IPS-18c (cell line): ENCODE results near the gene SEPTIN8.
A peak's percentile ranks its signal among the peaks of the same experiment; 100 is the strongest.

Source experiments
- H3K4me3 ChIP-seq: 2 replicates; pipeline ENCODE4 v1.7.0; 2013; ENCODE audit warnings: low read depth, mild to moderate bottlenecking, low read length, moderate library complexity; ENCODE audit not compliant: insufficient read depth
- H3K9me3 ChIP-seq: one replicate; pipeline ENCODE4 v1.6.1; 2013; ENCODE audit warnings: mild to moderate bottlenecking, low read length, moderate library complexity; ENCODE audit not compliant: control insufficient read depth, insufficient read depth

Gene SEPTIN8

GRCh38 chr5:132747616-132748440 is 29.2 kb downstream of the SEPTIN8 start:
- peaks cover 3% of the 10 kb centered on the region for H3K9me3 ChIP-seq
- peak overlapping the region; percentile 69 for H3K4me3 ChIP-seq

- Histone ChIP-seq H3K4me3 (peak within 1 kb of the TSS; percentile 69), H3K9me3 (peaks cover 3% of the 10 kb centered on the region)
These were observed 30.0 kb downstream of the SEPTIN8 start, which contains the start of gene CCNI2 for GRCh38 chr5:132746954-132747615. TSS of gene CCNI2 (plus strand) at chr5:132747426. CDS start at chr5:132747496, 70 bp downstream.

GRCh38 chr5:132746592-132746953 is 30.5 kb downstream of the SEPTIN8 start:
- H3K4me3 ChIP-seq: peak overlapping the region; percentile 69; the same call in 1 of the 2 replicates

DNA sequence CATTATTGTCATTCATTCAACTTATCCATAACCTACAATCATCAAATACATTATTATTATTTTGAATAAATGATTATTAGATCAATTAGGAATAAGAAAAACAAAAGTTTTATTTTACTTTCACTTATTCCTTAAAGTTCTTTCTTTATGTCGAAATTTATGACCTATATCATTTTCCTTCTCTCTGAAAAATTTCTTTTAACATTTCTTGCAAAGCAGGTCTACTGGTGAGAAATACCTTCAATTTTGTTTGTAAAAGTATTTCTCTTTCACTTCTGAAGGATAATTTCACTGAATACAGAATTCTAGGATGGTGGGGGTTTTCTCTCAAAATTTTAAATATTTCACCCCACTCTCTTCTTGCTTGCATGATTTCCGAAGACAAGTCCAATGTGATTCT is 32.4 kb downstream of the SEPTIN8 start:
- H3K4me3 ChIP-seq: no peak overlapping the region
- peaks cover 3% of the 10 kb centered on the region for H3K9me3 ChIP-seq

More at GRCh38 chr5:132746592-132746953, 30.5 kb downstream of the SEPTIN8 start:
- H3K9me3 ChIP-seq: peaks cover 3% of the 10 kb centered on the region

DNA sequence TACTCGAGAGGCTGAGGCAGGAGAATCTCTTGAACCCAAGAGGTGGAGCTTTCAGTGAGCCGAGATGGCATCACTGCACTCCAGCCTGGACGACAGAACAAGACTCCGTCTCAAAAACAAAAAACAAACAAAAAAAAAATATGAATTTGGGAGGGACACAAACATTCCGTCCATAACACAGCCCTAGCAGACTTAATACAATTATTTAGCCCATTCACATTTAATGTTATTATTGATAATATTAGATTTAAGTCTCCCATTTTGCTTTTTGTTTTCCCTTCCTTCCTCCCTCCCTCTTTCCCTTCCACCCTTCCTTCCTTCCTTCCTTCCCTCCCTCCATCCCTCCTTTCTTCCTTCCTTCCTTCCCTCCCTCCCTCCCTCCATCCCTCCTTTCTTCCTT is 34.4 kb downstream of the SEPTIN8 start:
- Histone ChIP-seq H3K9me3 (no peaks in the 10 kb centered on the region), H3K4me3 (no peak overlapping the region)

GRCh38 chr5:132742158-132742557 is 34.9 kb downstream of the SEPTIN8 start:
- no peak overlapping the region for H3K4me3 ChIP-seq
- no peaks in the 10 kb centered on the region for H3K9me3 ChIP-seq

DNA sequence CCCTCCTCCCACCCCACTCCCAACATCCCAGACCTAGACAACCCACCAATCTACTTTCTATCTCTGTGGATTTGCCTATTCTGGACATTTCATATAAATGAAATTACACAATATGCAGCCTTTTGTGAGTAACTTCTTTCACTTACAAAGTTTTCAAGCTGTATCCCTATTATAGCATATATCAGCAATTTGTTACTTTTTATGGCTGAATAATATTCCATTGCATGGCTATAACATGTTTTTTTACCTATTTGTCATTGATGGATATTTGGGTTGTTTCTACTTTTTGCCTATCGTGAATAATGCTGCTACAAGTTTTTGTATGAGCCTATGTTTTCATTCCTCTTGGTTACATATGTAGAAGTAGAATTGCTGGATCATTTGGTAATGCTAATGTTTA is 37.8 kb downstream of the SEPTIN8 start:
- H3K4me3 ChIP-seq: no peak overlapping the region
- H3K9me3 ChIP-seq: no peaks in the 10 kb centered on the region

DNA sequence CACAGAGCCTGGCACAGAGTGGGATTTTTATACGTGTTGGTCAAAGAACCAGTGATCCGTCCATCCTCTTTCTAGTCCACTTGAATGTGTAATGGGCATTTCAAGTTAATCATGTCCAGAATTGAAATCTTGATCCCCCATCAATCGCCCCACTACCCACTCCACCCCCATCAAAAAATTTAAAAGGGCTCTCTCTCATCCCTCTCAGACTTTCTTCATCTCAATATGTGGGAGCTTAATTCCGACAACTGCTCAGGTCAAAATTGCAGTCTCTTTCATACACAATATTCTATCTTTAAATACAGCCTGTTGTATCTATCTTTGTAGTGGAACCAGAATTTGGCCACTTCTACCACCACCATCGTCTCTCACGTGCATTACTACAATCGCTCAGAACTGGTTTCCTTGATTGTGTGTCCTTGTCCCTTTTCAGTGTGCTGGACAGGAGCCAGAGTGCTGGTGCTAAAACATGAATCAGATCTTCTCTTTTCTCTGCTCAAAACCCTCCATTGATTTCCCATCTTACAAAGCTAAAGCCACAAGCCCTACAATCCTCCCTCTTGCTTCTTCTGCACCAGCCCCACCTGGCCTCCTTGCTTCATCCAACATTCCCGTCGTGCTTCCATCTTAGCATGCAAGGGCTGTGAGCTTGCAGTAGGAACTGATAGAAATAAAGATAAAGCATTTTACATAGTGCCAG is 38.9 kb downstream of the SEPTIN8 start:
- H3K9me3 ChIP-seq: no peaks in the 10 kb centered on the region
- no peak overlapping the region; the same call in 1 of the 2 replicates for H3K4me3 ChIP-seq

DNA sequence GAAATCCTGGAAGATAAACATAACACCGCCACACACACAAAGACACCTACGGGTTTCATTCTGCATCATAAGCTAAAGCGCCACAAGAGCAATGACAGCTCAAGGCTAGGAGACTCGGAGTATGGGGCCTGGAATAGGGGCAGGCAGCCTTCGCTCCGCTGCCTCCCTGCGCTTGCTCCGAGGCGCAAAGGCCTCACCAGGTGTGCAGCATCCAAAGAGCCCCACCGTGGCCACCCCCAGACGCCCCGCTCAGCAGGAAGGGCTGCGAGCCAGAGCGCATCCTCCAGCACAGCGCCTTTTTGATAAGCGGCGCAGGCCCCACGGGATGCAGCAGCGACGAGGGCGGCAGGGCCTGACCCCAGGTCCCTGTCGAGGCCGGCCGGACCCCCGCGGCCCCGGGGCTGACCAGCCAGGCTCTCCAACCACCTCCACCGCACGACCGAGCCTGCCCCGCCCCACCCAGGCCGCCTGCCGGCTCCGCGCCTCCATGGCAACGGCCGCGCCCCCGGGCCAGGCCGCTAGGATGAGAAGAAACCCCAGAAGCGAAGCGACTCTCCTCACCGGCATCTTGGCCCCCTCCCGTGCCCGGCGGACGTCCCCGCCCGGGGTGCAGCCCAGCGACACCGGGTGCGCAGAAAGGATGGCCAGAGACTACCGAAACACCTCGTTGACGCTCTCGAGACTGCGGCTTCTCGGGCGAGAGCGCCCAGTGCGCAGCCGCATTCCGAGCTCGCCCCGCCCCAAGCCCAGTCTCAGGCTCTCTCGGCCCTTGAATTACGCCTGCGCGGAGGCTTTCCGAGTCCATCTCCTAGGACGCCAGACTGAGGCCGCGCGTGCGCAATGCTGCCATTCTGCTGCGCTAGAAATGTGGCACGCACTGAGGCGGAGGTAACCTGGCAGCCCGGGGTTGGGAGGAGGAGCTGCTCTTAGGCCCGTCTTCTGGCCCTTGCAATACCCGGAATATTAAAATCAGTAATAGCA is 39.9 kb downstream of the SEPTIN8 start, which contains the start of gene KIF3A:
TSS of gene KIF3A (minus strand) at position 694 of the 981 bp plus-strand sequence. CDS start at position 567, 127 bp downstream.
- H3K9me3 ChIP-seq: no peaks in the 10 kb centered on the region
- peak within 1 kb of the TSS; percentile 80 for H3K4me3 ChIP-seq

GRCh38 chr5:132734687-132735086 is 42.4 kb downstream of the SEPTIN8 start:
- no peak overlapping the region for H3K4me3 ChIP-seq
- H3K9me3 ChIP-seq: no peaks in the 10 kb centered on the region

DNA sequence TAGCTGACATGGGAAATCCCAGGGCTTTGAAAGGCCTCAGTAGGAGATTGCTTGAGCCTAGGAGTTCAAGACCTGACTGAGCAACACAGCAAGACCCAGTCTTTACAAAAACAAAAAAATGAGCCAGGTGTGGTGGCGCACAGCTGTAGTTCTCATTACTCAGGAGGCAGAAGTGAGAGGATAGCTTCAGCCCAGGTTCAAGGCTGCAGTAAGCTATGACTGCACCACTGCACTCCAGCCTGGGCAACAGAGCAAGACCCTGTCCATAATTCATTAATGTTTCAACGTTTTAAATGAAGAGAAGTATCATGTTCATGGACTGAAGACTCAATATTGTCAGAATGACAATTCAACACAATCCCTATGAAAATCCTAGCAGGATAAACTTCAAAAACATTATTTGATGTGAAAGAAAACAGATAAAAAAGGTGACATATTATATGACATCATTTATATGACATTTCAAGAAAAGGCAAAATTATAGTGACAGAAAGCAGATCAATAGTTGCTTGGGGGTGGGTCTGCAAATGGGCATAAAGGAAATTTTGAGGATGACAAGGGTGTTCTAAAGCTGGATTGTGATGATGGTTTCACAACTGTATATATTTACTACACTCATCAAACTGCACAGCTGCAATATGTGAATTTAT is 43.4 kb downstream of the SEPTIN8 start:
- Histone ChIP-seq H3K9me3 (no peaks in the 10 kb centered on the region), H3K4me3 (no peak overlapping the region)

DNA sequence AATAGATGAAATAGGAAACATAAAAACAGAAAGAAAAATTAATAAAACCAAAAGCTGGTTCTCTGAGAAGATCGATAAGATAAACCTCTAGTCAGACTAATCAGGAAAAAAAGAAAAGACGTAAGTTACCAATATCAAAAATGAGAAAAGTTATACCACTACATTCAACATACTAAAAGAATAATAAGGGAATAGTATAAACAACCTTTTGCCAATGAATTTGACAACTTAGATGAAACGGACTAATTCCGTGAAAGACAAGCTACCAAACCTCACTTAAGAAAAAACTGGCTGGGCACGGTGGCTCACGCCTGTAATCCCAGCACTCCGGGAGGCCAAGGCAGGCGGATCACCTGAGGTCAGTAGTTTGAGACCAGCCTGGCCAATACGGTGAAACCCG is 47.1 kb downstream of the SEPTIN8 start:
- H3K4me3 ChIP-seq: no peak overlapping the region
- H3K9me3 ChIP-seq: no peaks in the 10 kb centered on the region

GRCh38 chr5:132725745-132726144 is 51.3 kb downstream of the SEPTIN8 start:
- H3K9me3 ChIP-seq: no peaks in the 10 kb centered on the region
- H3K4me3 ChIP-seq: no peak overlapping the region

DNA sequence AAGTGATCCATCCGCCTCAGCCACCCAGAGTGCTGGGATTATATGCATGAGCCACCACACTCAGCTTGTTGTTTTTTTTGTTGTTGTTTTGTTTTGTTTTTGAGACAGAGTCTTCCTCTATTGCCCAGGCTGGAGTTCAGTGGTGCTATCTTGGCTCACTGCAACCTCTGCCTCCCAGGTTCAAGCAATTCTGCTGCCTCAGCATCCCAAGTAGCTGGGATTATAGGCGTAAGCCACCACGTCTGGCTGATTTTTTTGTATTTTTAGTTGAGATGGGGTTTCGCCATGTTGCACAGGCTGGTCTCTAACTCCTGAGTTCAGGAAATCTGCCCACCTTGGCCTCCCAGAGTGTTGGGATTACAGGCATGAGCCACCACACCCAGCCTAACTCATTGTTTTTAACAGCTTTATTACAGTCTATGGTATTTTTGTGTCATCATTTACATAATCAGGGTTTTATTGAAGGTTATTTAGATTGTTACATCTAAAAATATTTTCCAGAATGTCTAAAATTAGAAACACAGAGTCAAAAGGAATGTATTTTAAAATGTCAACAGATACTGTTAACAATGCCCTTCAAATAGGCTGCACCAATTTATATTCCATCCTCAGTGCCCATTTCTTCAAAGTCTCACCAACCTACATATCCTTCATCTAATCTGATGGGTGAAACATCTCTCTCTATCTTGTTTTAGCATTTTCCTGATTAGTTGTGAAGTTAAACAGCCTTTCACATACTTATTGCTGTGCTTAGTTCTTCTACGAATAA is 58.3 kb downstream of the SEPTIN8 start:
- Histone ChIP-seq H3K9me3 (no peaks in the 10 kb centered on the region), H3K4me3 (no peak overlapping the region)

DNA sequence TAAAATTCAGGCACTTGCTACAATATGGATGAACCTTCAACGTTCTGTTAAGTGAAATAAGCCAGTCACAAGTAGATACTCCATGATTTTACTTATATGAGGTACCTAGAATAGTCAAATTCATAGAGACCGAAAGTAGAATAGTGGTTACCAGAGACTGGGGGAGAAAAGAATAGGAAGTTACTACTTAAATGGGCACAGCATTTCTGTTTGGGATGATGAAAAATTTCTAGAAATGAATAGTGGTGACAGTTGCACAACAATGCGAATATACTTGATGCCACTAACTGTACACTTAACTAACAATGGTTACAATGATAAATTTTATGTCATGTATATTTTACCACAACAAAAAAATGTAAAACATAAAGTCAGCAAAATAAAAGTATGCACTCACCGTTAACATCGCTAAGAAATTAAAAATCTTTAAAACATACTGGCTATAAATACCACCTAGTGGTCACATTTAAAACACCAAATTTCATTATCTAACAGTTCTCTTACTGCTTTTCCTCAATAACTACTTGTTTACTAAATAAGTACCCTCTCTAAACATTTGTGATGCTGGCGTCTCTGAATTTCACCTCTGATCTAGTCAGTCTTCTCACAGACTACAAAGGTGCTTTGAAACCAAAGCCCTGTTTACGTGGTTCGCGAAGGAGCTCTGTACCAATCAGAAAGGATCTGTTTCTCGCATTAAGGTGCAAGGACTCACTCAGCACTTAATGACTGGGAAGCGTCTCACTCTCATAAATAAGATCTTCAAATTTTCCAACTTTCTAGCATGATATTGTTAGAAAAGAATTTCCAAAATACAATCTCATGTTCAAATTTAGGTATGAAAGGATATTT is 62.4 kb downstream of the SEPTIN8 start:
- Histone ChIP-seq H3K9me3 (no peaks in the 10 kb centered on the region), H3K4me3 (no peak overlapping the region)
